Measurements from ENCODE around the gene CRMP1.

The CRMP1 gene

DNA sequence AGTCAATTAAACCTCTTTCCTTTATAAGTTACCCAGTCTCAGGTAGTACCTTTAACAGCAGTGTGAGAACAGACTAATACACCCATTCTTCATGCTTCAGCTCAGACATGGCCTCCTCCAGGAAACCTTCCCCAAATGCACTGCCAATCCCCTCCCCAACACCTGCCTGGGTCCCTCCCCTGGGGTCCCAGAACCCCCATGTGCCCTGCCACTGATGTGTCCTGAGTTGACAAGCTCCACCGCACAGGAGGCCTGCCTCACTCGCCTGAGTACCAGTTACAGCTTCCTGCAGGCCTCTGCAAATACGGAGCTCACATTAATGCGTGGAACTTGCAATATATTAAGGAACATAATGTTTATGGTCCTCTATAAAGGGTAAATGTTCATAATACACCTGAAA is 34.9 kb upstream of the CRMP1 start:
- no peaks in the 10 kb centered on the region for H3K36me3 ChIP-seq (ENCODE audit: control insufficient read depth in 1 of 2, insufficient read depth in 2 of 2, low read length in 2 of 2)
- no peaks in the 10 kb centered on the region for H3K9me3 ChIP-seq (ENCODE audit: control insufficient read depth in 1 of 2, low read length in 2 of 2)
- H3K4me1 ChIP-seq (ENCODE audit: control insufficient read depth in 1 of 2, insufficient read depth in 2 of 2, low read length in 2 of 2): no peaks in the 10 kb centered on the region
- H3K4me3 ChIP-seq (ENCODE audit: low read depth in 1 of 2, low read length in 2 of 2): no peak overlapping the region
- H3K27ac ChIP-seq (ENCODE audit: low read length): no peak overlapping the region
- H3K27me3 ChIP-seq (ENCODE audit: low read depth, low read length): no peaks in the 10 kb centered on the region

DNA sequence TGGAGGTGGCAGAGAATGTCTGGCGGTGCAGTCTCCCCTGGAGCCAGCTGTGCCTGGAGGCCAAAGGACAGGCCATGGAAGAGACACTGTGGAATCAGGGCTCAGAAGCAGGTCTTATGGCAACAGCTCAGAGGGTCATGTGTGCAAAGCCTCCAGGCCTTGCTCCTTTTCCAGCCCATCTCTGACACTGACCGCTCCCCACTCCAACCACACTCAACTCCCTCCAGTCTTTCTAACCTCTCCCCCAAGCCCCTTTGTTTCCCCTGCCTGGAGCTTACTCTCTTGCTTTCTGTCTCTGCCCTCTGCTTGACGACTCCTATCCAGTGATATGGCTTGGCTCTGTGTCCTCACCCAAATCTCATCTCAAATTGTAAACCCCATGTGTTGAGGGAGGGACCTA is 34.2 kb upstream of the CRMP1 start:
- H3K4me3 ChIP-seq (ENCODE audit: low read depth in 1 of 2, low read length in 2 of 2): no peak overlapping the region
- no peak overlapping the region for H3K27ac ChIP-seq (ENCODE audit: low read length)
- no peaks in the 10 kb centered on the region for H3K27me3 ChIP-seq (ENCODE audit: low read depth, low read length)
- H3K4me1 ChIP-seq (ENCODE audit: control insufficient read depth in 1 of 2, insufficient read depth in 2 of 2, low read length in 2 of 2): no peaks in the 10 kb centered on the region
- no peaks in the 10 kb centered on the region for H3K9me3 ChIP-seq (ENCODE audit: control insufficient read depth in 1 of 2, low read length in 2 of 2)
- H3K36me3 ChIP-seq (ENCODE audit: control insufficient read depth in 1 of 2, insufficient read depth in 2 of 2, low read length in 2 of 2): no peaks in the 10 kb centered on the region

DNA sequence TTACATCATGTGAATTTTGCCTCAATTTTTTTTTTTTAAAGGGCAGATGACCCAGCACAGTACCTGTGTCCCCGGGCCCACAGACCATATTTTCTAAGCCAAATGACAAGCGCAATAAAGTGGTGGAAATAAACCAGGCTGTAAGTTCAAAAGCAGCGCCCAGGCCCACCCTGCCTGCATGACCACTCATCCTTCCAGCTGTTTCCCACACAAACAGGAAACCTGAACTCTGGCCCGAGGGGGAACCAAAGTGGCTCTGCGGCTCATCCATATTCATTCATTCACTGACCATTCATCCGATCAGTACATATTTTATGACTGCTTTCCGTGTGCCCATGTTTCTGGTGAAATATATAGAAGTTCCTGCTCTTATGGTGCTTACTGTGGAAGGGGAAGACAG is 33.7 kb upstream of the CRMP1 start:
- no peaks in the 10 kb centered on the region for H3K9me3 ChIP-seq (ENCODE audit: control insufficient read depth in 1 of 2, low read length in 2 of 2)
- no peak overlapping the region for H3K27ac ChIP-seq (ENCODE audit: low read length)
- no peak overlapping the region for H3K4me3 ChIP-seq (ENCODE audit: low read depth in 1 of 2, low read length in 2 of 2)
- H3K36me3 ChIP-seq (ENCODE audit: control insufficient read depth in 1 of 2, insufficient read depth in 2 of 2, low read length in 2 of 2): no peaks in the 10 kb centered on the region
- H3K4me1 ChIP-seq (ENCODE audit: control insufficient read depth in 1 of 2, insufficient read depth in 2 of 2, low read length in 2 of 2): no peaks in the 10 kb centered on the region
- no peaks in the 10 kb centered on the region for H3K27me3 ChIP-seq (ENCODE audit: low read depth, low read length)

DNA sequence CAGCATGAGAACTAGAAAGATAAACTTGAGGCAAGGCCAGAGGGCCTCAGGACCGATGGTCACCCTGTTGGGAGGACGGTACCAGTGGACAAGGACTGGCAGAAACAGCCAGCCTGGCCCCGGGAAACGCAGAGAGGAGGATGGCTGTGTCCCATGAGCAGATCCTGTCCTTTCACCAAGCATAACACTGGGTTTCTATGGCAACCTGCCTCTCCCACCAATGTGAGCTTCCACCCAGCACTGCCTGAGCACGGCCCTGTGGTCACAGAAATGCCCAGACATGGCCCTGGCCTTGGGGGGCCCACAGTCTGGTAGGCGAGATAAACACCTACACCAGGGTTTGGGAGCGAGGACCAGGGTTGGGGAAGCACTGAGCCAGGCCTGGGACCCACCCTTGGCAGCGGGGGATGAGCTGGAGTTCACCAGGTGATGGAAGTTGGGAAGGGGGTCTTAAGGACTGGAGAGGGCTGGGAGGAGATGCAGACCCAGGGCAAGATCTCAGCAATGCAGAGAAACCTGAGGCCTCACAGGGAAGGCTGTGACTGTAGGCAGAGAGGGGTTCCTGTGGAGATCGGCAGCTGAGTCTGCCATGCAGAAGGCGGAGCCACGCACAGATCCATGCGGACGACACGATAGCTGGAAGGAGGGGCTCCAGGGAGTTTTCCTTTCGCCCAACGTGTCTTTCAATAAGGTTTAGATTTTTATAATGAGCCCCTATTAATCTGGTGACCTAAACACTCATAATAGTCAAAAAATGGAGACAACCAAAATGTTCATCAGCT is 32.7 kb upstream of the CRMP1 start:
- Histone ChIP-seq H3K27me3 (ENCODE audit: low read depth, low read length) (no peaks in the 10 kb centered on the region), H3K9me3 (ENCODE audit: control insufficient read depth in 1 of 2, low read length in 2 of 2) (no peaks in the 10 kb centered on the region), H3K27ac (ENCODE audit: low read length) (no peak overlapping the region), H3K4me3 (ENCODE audit: low read depth in 1 of 2, low read length in 2 of 2) (no peak overlapping the region), H3K36me3 (ENCODE audit: control insufficient read depth in 1 of 2, insufficient read depth in 2 of 2, low read length in 2 of 2) (no peaks in the 10 kb centered on the region), H3K4me1 (ENCODE audit: control insufficient read depth in 1 of 2, insufficient read depth in 2 of 2, low read length in 2 of 2) (no peaks in the 10 kb centered on the region)

DNA sequence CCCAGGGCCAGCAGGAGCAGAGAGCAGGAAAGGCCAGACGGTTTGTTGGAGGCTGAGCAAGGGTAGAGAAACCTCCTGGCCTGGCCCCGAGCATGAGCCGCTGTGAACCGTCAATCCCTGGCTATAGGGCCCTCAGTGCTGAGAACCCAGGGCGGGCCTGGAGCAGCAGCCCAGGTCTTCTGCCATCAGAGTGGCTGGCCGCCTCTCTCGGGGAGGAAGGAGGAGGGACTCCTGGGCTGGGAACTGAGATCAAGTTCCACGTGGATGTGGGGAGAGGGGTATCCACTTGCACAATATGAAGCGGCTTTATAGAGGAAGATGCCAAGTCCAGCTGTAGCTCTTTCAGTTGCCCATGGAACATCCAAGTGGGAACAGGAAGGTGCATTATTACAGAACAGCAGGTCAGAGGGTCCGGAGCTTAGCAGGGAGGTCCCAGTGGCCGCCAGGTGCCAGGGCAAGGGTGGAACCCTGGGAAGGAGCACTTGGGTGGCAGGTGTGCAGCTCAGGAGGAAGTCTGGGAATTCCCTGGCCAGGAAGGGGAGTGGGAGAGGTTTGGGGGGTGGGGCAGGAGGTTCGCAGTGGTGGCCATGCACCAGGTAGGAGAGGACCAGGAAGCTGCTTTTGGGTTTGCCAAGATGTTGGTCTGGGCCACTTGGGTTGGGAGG is 31.7 kb upstream of the CRMP1 start:
- Histone ChIP-seq H3K9me3 (ENCODE audit: control insufficient read depth in 1 of 2, low read length in 2 of 2) (no peaks in the 10 kb centered on the region), H3K27me3 (ENCODE audit: low read depth, low read length) (no peaks in the 10 kb centered on the region), H3K36me3 (ENCODE audit: control insufficient read depth in 1 of 2, insufficient read depth in 2 of 2, low read length in 2 of 2) (no peaks in the 10 kb centered on the region), H3K4me3 (ENCODE audit: low read depth in 1 of 2, low read length in 2 of 2) (no peak overlapping the region), H3K27ac (ENCODE audit: low read length) (no peak overlapping the region), H3K4me1 (ENCODE audit: control insufficient read depth in 1 of 2, insufficient read depth in 2 of 2, low read length in 2 of 2) (no peaks in the 10 kb centered on the region)

DNA sequence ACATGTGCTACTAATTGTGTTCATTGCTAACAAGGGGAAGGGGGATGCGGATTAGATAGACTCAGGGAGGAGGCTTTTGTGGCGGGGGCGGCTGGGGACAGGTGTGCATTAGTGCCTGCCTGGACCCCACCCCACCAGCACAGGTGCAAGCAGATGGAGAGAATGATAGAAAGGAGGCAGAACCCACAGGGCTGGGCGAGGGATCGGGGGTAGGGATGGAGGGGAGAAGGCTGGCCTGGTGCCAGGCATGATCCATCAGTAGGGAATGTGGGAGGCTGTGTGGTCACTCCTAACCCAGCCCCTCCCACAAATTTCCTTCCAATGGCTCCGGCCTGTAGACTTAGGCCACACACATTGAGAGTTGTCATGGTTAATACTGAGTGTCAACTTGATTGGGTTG is 30.5 kb upstream of the CRMP1 start:
- H3K27me3 ChIP-seq (ENCODE audit: low read depth, low read length): no peaks in the 10 kb centered on the region

DNA sequence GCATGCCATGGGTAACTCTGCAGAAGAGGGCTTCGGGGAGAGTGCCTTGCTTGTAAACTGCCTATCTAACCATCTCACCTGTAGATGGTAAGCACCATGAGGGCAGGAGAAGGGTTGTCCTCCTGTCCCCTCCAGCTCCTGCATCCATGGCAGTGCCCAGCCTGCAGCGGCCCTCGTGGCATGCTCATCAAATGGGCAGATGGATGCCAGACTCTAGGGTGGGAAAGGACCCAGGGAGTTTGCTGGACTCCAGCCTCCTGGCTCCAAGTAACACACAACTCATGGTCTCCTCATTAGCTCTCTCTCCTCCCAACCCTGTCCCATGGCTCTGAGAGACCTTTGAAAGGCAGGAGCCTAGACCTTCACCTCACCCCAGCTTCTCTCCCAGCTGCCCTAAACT is 29.7 kb upstream of the CRMP1 start:
- Histone ChIP-seq H3K4me1 (ENCODE audit: control insufficient read depth in 1 of 2, insufficient read depth in 2 of 2, low read length in 2 of 2) (no peaks in the 10 kb centered on the region), H3K27me3 (ENCODE audit: low read depth, low read length) (no peaks in the 10 kb centered on the region), H3K36me3 (ENCODE audit: control insufficient read depth in 1 of 2, insufficient read depth in 2 of 2, low read length in 2 of 2) (no peaks in the 10 kb centered on the region), H3K27ac (ENCODE audit: low read length) (no peak overlapping the region), H3K4me3 (ENCODE audit: low read depth in 1 of 2, low read length in 2 of 2) (no peak overlapping the region), H3K9me3 (ENCODE audit: control insufficient read depth in 1 of 2, low read length in 2 of 2) (no peaks in the 10 kb centered on the region)

More for the DNA sequence above, 30.5 kb upstream of the CRMP1 start:
- Histone ChIP-seq H3K9me3 (ENCODE audit: control insufficient read depth in 1 of 2, low read length in 2 of 2) (no peaks in the 10 kb centered on the region), H3K4me3 (ENCODE audit: low read depth in 1 of 2, low read length in 2 of 2) (no peak overlapping the region), H3K27ac (ENCODE audit: low read length) (no peak overlapping the region), H3K36me3 (ENCODE audit: control insufficient read depth in 1 of 2, insufficient read depth in 2 of 2, low read length in 2 of 2) (no peaks in the 10 kb centered on the region), H3K4me1 (ENCODE audit: control insufficient read depth in 1 of 2, insufficient read depth in 2 of 2, low read length in 2 of 2) (no peaks in the 10 kb centered on the region)

DNA sequence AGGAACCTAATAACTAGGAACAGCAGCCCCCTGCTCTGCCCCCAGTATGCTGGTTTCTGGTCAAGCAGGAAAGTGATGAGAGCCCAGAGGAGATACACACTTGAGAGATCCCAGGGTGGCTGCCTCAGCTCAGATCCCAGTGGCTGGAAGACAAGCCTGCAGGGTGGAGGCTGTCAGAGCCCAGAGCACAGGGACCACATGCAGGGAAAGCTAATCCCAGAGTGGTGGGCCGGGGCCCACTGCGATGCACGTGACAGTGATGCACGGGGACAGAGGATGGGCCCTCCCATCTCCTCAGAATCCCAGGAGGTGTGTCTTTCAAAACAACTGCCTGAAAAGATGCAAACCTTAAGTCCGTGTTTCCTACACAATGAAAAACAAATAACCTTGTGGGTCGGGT is 29.1 kb upstream of the CRMP1 start:
- no peak overlapping the region for H3K27ac ChIP-seq (ENCODE audit: low read length)
- H3K4me1 ChIP-seq (ENCODE audit: control insufficient read depth in 1 of 2, insufficient read depth in 2 of 2, low read length in 2 of 2): no peaks in the 10 kb centered on the region
- H3K4me3 ChIP-seq (ENCODE audit: low read depth in 1 of 2, low read length in 2 of 2): no peak overlapping the region
- no peaks in the 10 kb centered on the region for H3K27me3 ChIP-seq (ENCODE audit: low read depth, low read length)
- no peaks in the 10 kb centered on the region for H3K36me3 ChIP-seq (ENCODE audit: control insufficient read depth in 1 of 2, insufficient read depth in 2 of 2, low read length in 2 of 2)
- H3K9me3 ChIP-seq (ENCODE audit: control insufficient read depth in 1 of 2, low read length in 2 of 2): no peaks in the 10 kb centered on the region

DNA sequence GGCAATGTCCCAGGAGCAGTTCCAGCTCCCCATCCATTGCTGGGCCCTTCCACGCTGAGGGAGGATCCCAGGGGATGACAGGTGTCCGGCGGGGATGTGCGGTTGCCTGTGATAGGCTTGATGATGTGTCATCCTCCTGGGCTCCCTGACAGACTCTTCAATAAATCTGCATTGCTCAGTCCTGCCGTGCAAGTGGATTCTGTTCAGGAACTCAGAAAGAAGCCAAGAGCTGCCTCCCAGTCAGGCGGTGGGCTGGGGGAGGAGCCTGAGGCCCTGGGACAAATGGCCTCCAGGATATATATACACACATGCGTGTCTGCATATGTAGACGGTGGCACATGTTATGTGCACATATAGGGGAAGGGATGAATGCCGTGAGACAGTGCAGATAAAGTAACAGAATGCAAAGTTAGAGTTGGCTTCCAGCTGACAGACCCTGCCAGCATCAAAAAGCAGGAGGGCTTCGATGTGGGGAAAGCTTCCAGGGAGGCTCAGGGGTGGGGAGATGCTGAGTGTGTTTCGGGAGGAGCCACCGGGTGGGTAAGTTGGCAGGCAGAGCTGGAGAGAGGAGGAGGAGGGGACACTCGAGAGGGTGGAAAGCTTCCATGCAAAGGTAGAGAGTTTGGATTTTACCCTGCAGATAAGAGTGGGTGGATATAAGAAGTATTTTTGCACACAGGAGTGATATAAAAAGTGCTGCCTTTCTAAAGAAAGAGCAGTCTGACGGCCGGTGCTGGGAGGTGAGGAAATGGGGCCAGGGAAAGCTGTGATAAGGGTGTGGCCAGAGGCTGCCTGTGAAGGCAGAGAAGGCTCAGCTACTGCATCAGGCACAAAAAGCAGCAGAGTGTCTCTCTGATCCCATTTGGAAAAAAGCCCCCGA is 28.5 kb upstream of the CRMP1 start:
- Histone ChIP-seq H3K27ac (ENCODE audit: low read length) (no peak overlapping the region), H3K9me3 (ENCODE audit: control insufficient read depth in 1 of 2, low read length in 2 of 2) (no peaks in the 10 kb centered on the region), H3K4me1 (ENCODE audit: control insufficient read depth in 1 of 2, insufficient read depth in 2 of 2, low read length in 2 of 2) (no peaks in the 10 kb centered on the region), H3K27me3 (ENCODE audit: low read depth, low read length) (no peaks in the 10 kb centered on the region), H3K4me3 (ENCODE audit: low read depth in 1 of 2, low read length in 2 of 2) (no peak overlapping the region), H3K36me3 (ENCODE audit: control insufficient read depth in 1 of 2, insufficient read depth in 2 of 2, low read length in 2 of 2) (no peaks in the 10 kb centered on the region)

DNA sequence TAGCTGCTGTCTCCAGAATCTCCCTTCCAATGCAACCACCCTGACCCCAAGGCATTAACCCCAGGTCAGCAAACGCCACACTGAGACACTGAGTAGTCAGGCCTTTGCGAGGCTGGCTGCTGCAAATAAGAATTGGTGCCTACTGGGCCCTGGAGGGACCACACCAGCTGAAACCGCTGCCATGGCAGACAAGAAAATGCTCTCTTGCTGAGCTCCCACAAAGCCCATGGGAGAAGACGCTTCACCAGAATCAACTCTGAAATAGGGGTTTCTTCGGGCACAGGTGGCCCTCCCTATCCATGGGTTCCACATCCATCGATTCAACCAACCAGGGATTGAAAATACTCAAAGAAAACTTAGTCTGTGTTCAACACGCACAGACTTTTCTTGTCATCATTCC is 26.7 kb upstream of the CRMP1 start:
- H3K4me1 ChIP-seq (ENCODE audit: control insufficient read depth in 1 of 2, insufficient read depth in 2 of 2, low read length in 2 of 2): no peaks in the 10 kb centered on the region
- H3K27me3 ChIP-seq (ENCODE audit: low read depth, low read length): no peaks in the 10 kb centered on the region
- peaks cover 0 to 7% of the 10 kb centered on the region in 2 donors for H3K9me3 ChIP-seq (ENCODE audit: control insufficient read depth in 1 of 2, low read length in 2 of 2)
- H3K36me3 ChIP-seq (ENCODE audit: control insufficient read depth in 1 of 2, insufficient read depth in 2 of 2, low read length in 2 of 2): no peaks in the 10 kb centered on the region
- H3K4me3 ChIP-seq (ENCODE audit: low read depth in 1 of 2, low read length in 2 of 2): no peak overlapping the region
- no peak overlapping the region for H3K27ac ChIP-seq (ENCODE audit: low read length)

DNA sequence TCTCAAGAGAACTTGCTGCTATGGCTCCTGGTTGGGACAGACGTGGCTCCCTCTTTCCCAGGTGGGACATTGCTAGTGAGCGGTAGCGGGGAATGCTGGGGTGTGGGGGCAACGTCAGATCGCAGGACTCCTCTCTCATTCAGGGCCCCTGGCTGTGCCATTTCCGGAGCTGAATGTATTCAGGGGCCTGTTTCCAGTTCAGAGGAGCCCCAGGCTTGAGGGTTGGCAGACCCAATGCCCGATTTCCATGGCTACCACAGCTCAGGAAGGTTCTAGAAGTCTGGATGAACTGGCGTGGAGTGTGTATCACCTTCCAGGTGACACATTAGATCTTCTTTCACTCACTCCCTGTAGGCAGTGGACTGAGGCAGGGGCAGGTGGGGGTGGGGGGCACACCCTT is 26.2 kb upstream of the CRMP1 start:
- Histone ChIP-seq H3K4me1 (ENCODE audit: control insufficient read depth in 1 of 2, insufficient read depth in 2 of 2, low read length in 2 of 2) (no peaks in the 10 kb centered on the region), H3K9me3 (ENCODE audit: control insufficient read depth in 1 of 2, low read length in 2 of 2) (peaks cover 0 to 7% of the 10 kb centered on the region in 2 donors), H3K4me3 (ENCODE audit: low read depth in 1 of 2, low read length in 2 of 2) (no peak overlapping the region), H3K27ac (ENCODE audit: low read length) (no peak overlapping the region), H3K27me3 (ENCODE audit: low read depth, low read length) (no peaks in the 10 kb centered on the region), H3K36me3 (ENCODE audit: control insufficient read depth in 1 of 2, insufficient read depth in 2 of 2, low read length in 2 of 2) (no peaks in the 10 kb centered on the region)
